SK-N-SH treated with all-trans-retinoic acid at 6 μM for 48 hours (cell line): Measurements from ENCODE around the gene TUBB4B.

Source experiments
- CSDC2 ChIP-seq: fragments of 250-450 bp; sonication (Bioruptor Pico); IDR thresholded peaks from 2 replicates; pipeline ENCODE4 v1.5.0; 2020; ENCODE audit warnings: mild to moderate bottlenecking, moderate library complexity
- ISL1 ChIP-seq: fragments of 250-450 bp; sonication (Bioruptor Pico); IDR thresholded peaks from 2 replicates; pipeline ENCODE4 v2.1.2; 2022; ENCODE audit warnings: mild to moderate bottlenecking, moderate library complexity
- RARB ChIP-seq: fragments of 250-450 bp; sonication (Bioruptor Pico); IDR thresholded peaks from 2 replicates; pipeline ENCODE4 v1.8.0; 2021; ENCODE audit warnings: mild to moderate bottlenecking, moderate library complexity
- TCF4 ChIP-seq: fragments of 250-450 bp; sonication (Bioruptor Pico); IDR thresholded peaks from 2 replicates; pipeline ENCODE4 v1.8.0; 2021; ENCODE audit warnings: mild to moderate bottlenecking, moderate library complexity, borderline replicate concordance
- ZFP3 ChIP-seq: fragments of 250-450 bp; sonication (Bioruptor Pico); IDR thresholded peaks from 2 replicates; pipeline ENCODE4 v1.5.0; 2020; ENCODE audit warnings: mild to moderate bottlenecking, moderate library complexity
- ZNF565 ChIP-seq: fragments of 450-650 bp; formaldehyde crosslinking; conservative IDR thresholded peaks from 2 replicates; pipeline ENCODE4 v1.5.0; 2020; ENCODE audit warnings: low read depth, mild to moderate bottlenecking, moderate library complexity
- TF ChIP-seq, protein P1 (sequence below): fragments of 250-450 bp; sonication (Bioruptor Pico); IDR thresholded peaks from 2 replicates; pipeline ENCODE4 v1.8.0; 2020; ENCODE audit warnings: mild to moderate bottlenecking, moderate library complexity, borderline replicate concordance

DNA sequence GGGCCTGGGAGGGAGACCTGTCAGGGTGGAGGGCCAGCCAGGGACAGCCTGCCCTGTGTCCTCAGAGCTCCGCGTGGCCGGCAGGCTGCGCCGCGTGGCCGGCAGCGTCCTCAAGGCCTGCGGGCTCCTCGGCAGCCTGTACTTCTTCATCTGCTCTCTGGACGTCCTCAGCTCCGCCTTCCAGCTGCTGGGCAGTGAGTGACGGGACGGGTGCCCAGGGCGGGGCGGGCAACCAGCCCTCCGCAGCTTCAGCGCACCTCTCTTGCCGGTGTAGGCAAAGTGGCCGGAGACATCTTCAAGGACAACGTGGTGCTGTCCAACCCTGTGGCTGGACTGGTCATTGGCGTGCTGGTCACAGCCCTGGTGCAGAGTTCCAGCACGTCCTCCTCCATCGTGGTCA, 8.6 kb upstream of the TUBB4B start:
- TF ChIP-seq, protein P1, sequence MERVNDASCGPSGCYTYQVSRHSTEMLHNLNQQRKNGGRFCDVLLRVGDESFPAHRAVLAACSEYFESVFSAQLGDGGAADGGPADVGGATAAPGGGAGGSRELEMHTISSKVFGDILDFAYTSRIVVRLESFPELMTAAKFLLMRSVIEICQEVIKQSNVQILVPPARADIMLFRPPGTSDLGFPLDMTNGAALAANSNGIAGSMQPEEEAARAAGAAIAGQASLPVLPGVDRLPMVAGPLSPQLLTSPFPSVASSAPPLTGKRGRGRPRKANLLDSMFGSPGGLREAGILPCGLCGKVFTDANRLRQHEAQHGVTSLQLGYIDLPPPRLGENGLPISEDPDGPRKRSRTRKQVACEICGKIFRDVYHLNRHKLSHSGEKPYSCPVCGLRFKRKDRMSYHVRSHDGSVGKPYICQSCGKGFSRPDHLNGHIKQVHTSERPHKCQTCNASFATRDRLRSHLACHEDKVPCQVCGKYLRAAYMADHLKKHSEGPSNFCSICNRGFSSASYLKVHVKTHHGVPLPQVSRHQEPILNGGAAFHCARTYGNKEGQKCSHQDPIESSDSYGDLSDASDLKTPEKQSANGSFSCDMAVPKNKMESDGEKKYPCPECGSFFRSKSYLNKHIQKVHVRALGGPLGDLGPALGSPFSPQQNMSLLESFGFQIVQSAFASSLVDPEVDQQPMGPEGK (CRISPR knock-in tag) = no peak
- TF ChIP-seq ISL1 (CRISPR knock-in tag) (no peak), ZNF565 (CRISPR knock-in tag) (no peak), CSDC2 (CRISPR knock-in tag) (no peak), ZFP3 (CRISPR knock-in tag) (no peak), TCF4 (CRISPR knock-in tag) (no peak), RARB (CRISPR knock-in tag) (no peak)
